Measurements from ENCODE around the gene ONECUT3. TPM values are rescaled to one million over a fixed set of nuclear protein-coding genes. Genes with fewer than 3 reads are reported as not detected.

Gene ONECUT3
- total and polyA plus RNA-seq, 2 donors from 2014 or later, result not detected

GRCh38 chr19:1822210-1822609 is 68.9 kb downstream of the ONECUT3 start:
- Histone ChIP-seq H3K27ac (ENCODE audit: low read depth in 2 of 2, low read length in 2 of 2) (no peak overlapping the region), H3K36me3 (ENCODE audit: control insufficient read depth in 2 of 3, insufficient read depth in 3 of 3, low read length in 3 of 3) (peaks cover 0 to 15% (median 10%) of the 10 kb centered on the region in 3 donors), H3K4me1 (ENCODE audit: control insufficient read depth in 2 of 3, insufficient read depth in 2 of 3, low read depth in 1 of 3, low read length in 3 of 3) (peaks cover 0 to 8% (median 3%) of the 10 kb centered on the region in 3 donors), H3K4me3 (ENCODE audit: low read length in 3 of 3) (no peak overlapping the region), H3K9me3 (ENCODE audit: control insufficient read depth in 2 of 3, insufficient read depth in 1 of 3, low read length in 3 of 3) (no peaks in the 10 kb centered on the region), H3K9ac (ENCODE audit: low read length in 3 of 3) (no peak overlapping the region), H3K27me3 (ENCODE audit: control insufficient read depth, insufficient read depth, low read length) (no peaks in the 10 kb centered on the region)
- DNase-seq (no peak), FAIRE-seq (no peak)
- TF ChIP-seq CTCF (IDR thresholded peaks at IDR 0.05; ENCODE audit: borderline replicate concordance, extremely low read depth, insufficient read depth), result no peak
- intact Hi-C loops (cut with DNase I), result no loop called here

- FAIRE-seq (no peak), DNase-seq (no peak)
- intact Hi-C loops (cut with DNase I), result no loop called here
- Histone ChIP-seq H3K9ac (ENCODE audit: low read length in 3 of 3) (no peak overlapping the region), H3K9me3 (ENCODE audit: control insufficient read depth in 2 of 3, insufficient read depth in 1 of 3, low read length in 3 of 3) (no peaks in the 10 kb centered on the region), H3K27ac (ENCODE audit: low read depth in 2 of 2, low read length in 2 of 2) (no peak overlapping the region), H3K27me3 (ENCODE audit: control insufficient read depth, insufficient read depth, low read length) (no peaks in the 10 kb centered on the region), H3K36me3 (ENCODE audit: control insufficient read depth in 2 of 3, insufficient read depth in 3 of 3, low read length in 3 of 3) (peaks cover 0 to 9% (median 9%) of the 10 kb centered on the region in 3 donors), H3K4me1 (ENCODE audit: control insufficient read depth in 2 of 3, insufficient read depth in 2 of 3, low read depth in 1 of 3, low read length in 3 of 3) (peaks cover 0 to 8% (median 3%) of the 10 kb centered on the region in 3 donors), H3K4me3 (ENCODE audit: low read length in 3 of 3) (no peak overlapping the region)
- TF ChIP-seq CTCF (IDR thresholded peaks at IDR 0.05; ENCODE audit: borderline replicate concordance, extremely low read depth, insufficient read depth), result no peak
These were observed 69.7 kb downstream of the ONECUT3 start for GRCh38 chr19:1823020-1823419.

GRCh38 chr19:1823539-1824251 is 70.4 kb downstream of the ONECUT3 start:
- H3K4me1 ChIP-seq (ENCODE audit: control insufficient read depth in 2 of 3, insufficient read depth in 2 of 3, low read depth in 1 of 3, low read length in 3 of 3), result peaks cover 0 to 8% (median 3%) of the 10 kb centered on the region in 3 donors
- H3K27ac ChIP-seq (ENCODE audit: low read depth in 2 of 2, low read length in 2 of 2), result no peak overlapping the region
- DNase-seq, result peak in 1 of 5 donors; percentile 66
- TF ChIP-seq CTCF (IDR thresholded peaks at IDR 0.05; ENCODE audit: borderline replicate concordance, extremely low read depth, insufficient read depth), result no peak
- FAIRE-seq, result no peak
- intact Hi-C loops (cut with DNase I), result no loop called here
- H3K36me3 ChIP-seq (ENCODE audit: control insufficient read depth in 2 of 3, insufficient read depth in 3 of 3, low read length in 3 of 3), result peaks cover 0 to 8% (median 5%) of the 10 kb centered on the region in 3 donors
- no peak overlapping the region for H3K4me3 ChIP-seq (ENCODE audit: low read length in 3 of 3)
- no peaks in the 10 kb centered on the region for H3K9me3 ChIP-seq (ENCODE audit: control insufficient read depth in 2 of 3, insufficient read depth in 1 of 3, low read length in 3 of 3)
- no peak overlapping the region for H3K9ac ChIP-seq (ENCODE audit: low read length in 3 of 3)
- H3K27me3 ChIP-seq (ENCODE audit: control insufficient read depth, insufficient read depth, low read length), result no peaks in the 10 kb centered on the region
